Panc1 (cell line): ENCODE results near the gene LDLR. TPM values are rescaled to one million over a fixed set of nuclear protein-coding genes. Genes with fewer than 3 reads are reported as not detected.

ENCODE experiments used
- ATAC-seq: fragments of 200-7000 bp; cut with Tn5 transposase; 2 replicates; pipeline ENCODE4 v1.9.1; 2020; ENCODE audit warnings: mild to moderate bottlenecking, moderate library complexity
- BruUV-seq: library from RNA; stranded (reverse); fragments of 400-500 nt; replicated peaks from 2 replicates; lab custom pipeline; 2021; lab: Mats Ljungman, UMichigan
- CTCF ChIA-PET: fragments of 300-600 bp; sonication (Branson Sonifier 250); formaldehyde crosslinking; loops from one replicate; lab custom pipeline; 2022; ENCODE audit warnings: antibody characterized with exemption; lab: Charles Lee
- POLR2A ChIA-PET: fragments of 300-600 bp; sonication (Branson Sonifier 250); formaldehyde crosslinking; loops from one replicate; lab custom pipeline; 2022; ENCODE audit warnings: antibody characterized with exemption; lab: Charles Lee
- DNase-seq: peaks from one replicate; pipeline ENCODE4 v3.0.0-alpha.2; 2010; ENCODE audit warnings: low read depth, low spot score
- H3K27ac ChIP-seq: 2 replicates; pipeline ENCODE4 v1.5.1; 2011; ENCODE audit warnings: mild to moderate bottlenecking, low read length, inconsistent platforms
- H3K27me3 ChIP-seq: fragments of 200-500 bp; sonication (Bioruptor generic); 2 replicates; pipeline ENCODE4 v1.6.0; 2014; ENCODE audit warnings: low read length, inconsistent platforms; ENCODE audit not compliant: control insufficient read depth, insufficient read depth
- H3K36me3 ChIP-seq: fragments of 200-500 bp; sonication (Bioruptor generic); 2 replicates; pipeline ENCODE4 v1.5.1; 2014; ENCODE audit warnings: inconsistent platforms, mild to moderate bottlenecking, low read length, moderate library complexity; ENCODE audit not compliant: control insufficient read depth, insufficient read depth
- H3K4me1 ChIP-seq: 2 replicates; pipeline ENCODE4 v1.5.1; 2011; ENCODE audit warnings: inconsistent platforms, mild to moderate bottlenecking, low read length, moderate library complexity; ENCODE audit not compliant: control insufficient read depth, insufficient read depth
- H3K4me3 ChIP-seq, 2 experiments: 2 replicates each; pipeline ENCODE4 v1.5.1; 2011 to 2012; ENCODE audit warnings: low read depth in 2 of 2, low read length in 2 of 2, mild to moderate bottlenecking in 2 of 2, inconsistent platforms in 1 of 2, moderate library complexity in 1 of 2
- H3K9me3 ChIP-seq: fragments of 200-500 bp; sonication (Bioruptor generic); 2 replicates; pipeline ENCODE4 v1.5.1; 2014; ENCODE audit warnings: low read depth, mild to moderate bottlenecking, inconsistent platforms, low read length, moderate library complexity; ENCODE audit not compliant: control insufficient read depth, insufficient read depth
- POLR2AphosphoS5 ChIP-seq: IDR thresholded peaks from 2 replicates; pipeline ENCODE4 v1.6.1; 2012; ENCODE audit warnings: mild to moderate bottlenecking, low read depth, low read length, moderate library complexity
- SIN3A ChIP-seq: IDR thresholded peaks from 2 replicates; pipeline ENCODE4 v1.6.1; 2012; ENCODE audit warnings: low read depth, mild to moderate bottlenecking, low read length, moderate library complexity, borderline replicate concordance; ENCODE audit not compliant: insufficient read depth
- TCF7L2 ChIP-seq: IDR thresholded peaks from 2 replicates; pipeline ENCODE4 v1.6.1; 2011; ENCODE audit warnings: mild to moderate bottlenecking, low read depth, low read length, inconsistent platforms
- in situ Hi-C: cut with HindIII; loops from 2 replicates; pipeline ENCODE4 v1.10.0; 2016; ENCODE audit warnings: low sequenced_read_pairs, low pct_unique_long_range_greater_than_20kb
- intact Hi-C: fragments of 100-400 bp; cut with micrococcal nuclease; formaldehyde crosslinking; loops from one replicate; pipeline ENCODE4 v1.10.0; 2022; ENCODE audit not compliant: unreplicated experiment
- total RNA-seq: library from RNA; stranded (reverse); gene quantifications from one replicate; pipeline ENCODE4 v1.2.1, GENCODE V29; 2021; ENCODE audit not compliant: unreplicated experiment
- TF ChIP-seq, protein P1 (sequence below), 2 experiments: IDR thresholded peaks; 2 replicates each; pipeline ENCODE4 v1.6.1; 2011 to 2012; ENCODE audit warnings: low read depth in 2 of 2, control low read depth in 1 of 2, low read length in 1 of 2, mild to moderate bottlenecking in 1 of 2, moderate library complexity in 1 of 2; ENCODE audit not compliant: insufficient read depth in 1 of 2
- TF ChIP-seq, protein P2 (sequence below): fragments of 450-650 bp; IDR thresholded peaks from 2 replicates; pipeline ENCODE4 v1.5.1; 2017; ENCODE audit warnings: mild to moderate bottlenecking

LDLR gene
- total RNA-seq, 1 experiment from 2014 or later, result 203 TPM

- CTCF ChIA-PET, result no interaction called here
- no peak overlapping the region for H3K27ac ChIP-seq
- intact Hi-C loops, result no loop called here
- ATAC-seq, result no peak
- no peak overlapping the region for H3K4me3 ChIP-seq
- DNase-seq, result no peak
- no peaks in the 10 kb centered on the region; the same call in 1 of the 2 replicates for H3K36me3 ChIP-seq
- H3K4me1 ChIP-seq, result no peaks in the 10 kb centered on the region
- TF ChIP-seq POLR2AphosphoS5, result no peak
- TF ChIP-seq, protein P1, sequence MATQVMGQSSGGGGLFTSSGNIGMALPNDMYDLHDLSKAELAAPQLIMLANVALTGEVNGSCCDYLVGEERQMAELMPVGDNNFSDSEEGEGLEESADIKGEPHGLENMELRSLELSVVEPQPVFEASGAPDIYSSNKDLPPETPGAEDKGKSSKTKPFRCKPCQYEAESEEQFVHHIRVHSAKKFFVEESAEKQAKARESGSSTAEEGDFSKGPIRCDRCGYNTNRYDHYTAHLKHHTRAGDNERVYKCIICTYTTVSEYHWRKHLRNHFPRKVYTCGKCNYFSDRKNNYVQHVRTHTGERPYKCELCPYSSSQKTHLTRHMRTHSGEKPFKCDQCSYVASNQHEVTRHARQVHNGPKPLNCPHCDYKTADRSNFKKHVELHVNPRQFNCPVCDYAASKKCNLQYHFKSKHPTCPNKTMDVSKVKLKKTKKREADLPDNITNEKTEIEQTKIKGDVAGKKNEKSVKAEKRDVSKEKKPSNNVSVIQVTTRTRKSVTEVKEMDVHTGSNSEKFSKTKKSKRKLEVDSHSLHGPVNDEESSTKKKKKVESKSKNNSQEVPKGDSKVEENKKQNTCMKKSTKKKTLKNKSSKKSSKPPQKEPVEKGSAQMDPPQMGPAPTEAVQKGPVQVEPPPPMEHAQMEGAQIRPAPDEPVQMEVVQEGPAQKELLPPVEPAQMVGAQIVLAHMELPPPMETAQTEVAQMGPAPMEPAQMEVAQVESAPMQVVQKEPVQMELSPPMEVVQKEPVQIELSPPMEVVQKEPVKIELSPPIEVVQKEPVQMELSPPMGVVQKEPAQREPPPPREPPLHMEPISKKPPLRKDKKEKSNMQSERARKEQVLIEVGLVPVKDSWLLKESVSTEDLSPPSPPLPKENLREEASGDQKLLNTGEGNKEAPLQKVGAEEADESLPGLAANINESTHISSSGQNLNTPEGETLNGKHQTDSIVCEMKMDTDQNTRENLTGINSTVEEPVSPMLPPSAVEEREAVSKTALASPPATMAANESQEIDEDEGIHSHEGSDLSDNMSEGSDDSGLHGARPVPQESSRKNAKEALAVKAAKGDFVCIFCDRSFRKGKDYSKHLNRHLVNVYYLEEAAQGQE (IDR thresholded peaks at IDR 0.05; ENCODE audit: insufficient read depth in 1 of 2, low read depth in 2 of 2, low read length in 1 of 2), result no peak
- TF ChIP-seq, protein P2, sequence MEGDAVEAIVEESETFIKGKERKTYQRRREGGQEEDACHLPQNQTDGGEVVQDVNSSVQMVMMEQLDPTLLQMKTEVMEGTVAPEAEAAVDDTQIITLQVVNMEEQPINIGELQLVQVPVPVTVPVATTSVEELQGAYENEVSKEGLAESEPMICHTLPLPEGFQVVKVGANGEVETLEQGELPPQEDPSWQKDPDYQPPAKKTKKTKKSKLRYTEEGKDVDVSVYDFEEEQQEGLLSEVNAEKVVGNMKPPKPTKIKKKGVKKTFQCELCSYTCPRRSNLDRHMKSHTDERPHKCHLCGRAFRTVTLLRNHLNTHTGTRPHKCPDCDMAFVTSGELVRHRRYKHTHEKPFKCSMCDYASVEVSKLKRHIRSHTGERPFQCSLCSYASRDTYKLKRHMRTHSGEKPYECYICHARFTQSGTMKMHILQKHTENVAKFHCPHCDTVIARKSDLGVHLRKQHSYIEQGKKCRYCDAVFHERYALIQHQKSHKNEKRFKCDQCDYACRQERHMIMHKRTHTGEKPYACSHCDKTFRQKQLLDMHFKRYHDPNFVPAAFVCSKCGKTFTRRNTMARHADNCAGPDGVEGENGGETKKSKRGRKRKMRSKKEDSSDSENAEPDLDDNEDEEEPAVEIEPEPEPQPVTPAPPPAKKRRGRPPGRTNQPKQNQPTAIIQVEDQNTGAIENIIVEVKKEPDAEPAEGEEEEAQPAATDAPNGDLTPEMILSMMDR, result no peak
- no peak for TF ChIP-seq TCF7L2
- no peak for TF ChIP-seq SIN3A
- no peaks in the 10 kb centered on the region for H3K9me3 ChIP-seq
- no peaks in the 10 kb centered on the region for H3K27me3 ChIP-seq
- POLR2A ChIA-PET, result interaction anchor here (0.6 kb wide), 2 partner anchors 78 to 211 kb away, joined by 5 read pairs; partner anchors contain the start of gene TMED1
- no TSS peak for BruUV-seq
- in situ Hi-C loops, result no loop called here
These were observed 42.5 kb upstream of the LDLR start for GRCh38 chr19:11046605-11047354.

DNA sequence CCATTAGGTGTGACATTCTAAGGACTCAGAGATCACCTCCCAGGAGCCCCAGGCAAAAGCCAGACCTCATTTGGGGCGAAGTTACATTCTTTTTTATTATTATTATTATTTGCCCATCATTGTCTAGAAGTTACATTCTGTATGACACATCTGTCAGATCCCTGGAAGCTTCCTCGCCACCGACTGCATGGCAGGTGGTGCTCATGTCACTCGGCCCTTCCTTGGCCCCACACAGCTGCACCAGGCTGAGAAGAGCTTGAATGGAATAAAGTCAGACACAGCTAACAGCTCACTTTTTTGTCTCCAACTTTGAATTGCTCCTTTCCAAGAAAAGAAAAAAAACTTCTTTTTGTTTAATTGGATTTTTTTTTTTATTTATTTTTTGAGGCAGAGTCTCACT lies 41.4 kb upstream of the LDLR start:
- POLR2A ChIA-PET, result no interaction called here
- Histone ChIP-seq H3K27me3 (no peaks in the 10 kb centered on the region), H3K36me3 (no peaks in the 10 kb centered on the region; the same call in 1 of the 2 replicates), H3K27ac (no peak overlapping the region), H3K9me3 (no peaks in the 10 kb centered on the region), H3K4me1 (no peaks in the 10 kb centered on the region), H3K4me3 (no peak overlapping the region)
- DNase-seq, result no peak
- in situ Hi-C loops (no loop called here), intact Hi-C loops (no loop called here)
- ATAC-seq, result no peak
- CTCF ChIA-PET, result interaction anchor here (0.7 kb wide), 1 partner anchor 39 kb away, joined by 3 read pairs; no protein-coding TSS in a partner anchor
- TF ChIP-seq TCF7L2, result no peak
- TF ChIP-seq POLR2AphosphoS5, result no peak
- TF ChIP-seq, protein P1 (IDR thresholded peaks at IDR 0.05; ENCODE audit: insufficient read depth in 1 of 2, low read depth in 2 of 2, low read length in 1 of 2), result no peak
- TF ChIP-seq, protein P2, result no peak
- no peak for TF ChIP-seq SIN3A
- BruUV-seq, result no TSS peak
